Raji (cell line): ENCODE data around the gene SH2D4B.

ENCODE experiments used
- POLR2A ChIP-seq: IDR thresholded peaks from 2 replicates; pipeline ENCODE4 v1.6.1; 2011; ENCODE audit warnings: low read depth, low read length, control low read depth; ENCODE audit not compliant: insufficient read depth

SH2D4B gene

GRCh38 chr10:80529604-80530003, 8.1 kb upstream of the SH2D4B start:
- no peak for TF ChIP-seq POLR2A

DNA sequence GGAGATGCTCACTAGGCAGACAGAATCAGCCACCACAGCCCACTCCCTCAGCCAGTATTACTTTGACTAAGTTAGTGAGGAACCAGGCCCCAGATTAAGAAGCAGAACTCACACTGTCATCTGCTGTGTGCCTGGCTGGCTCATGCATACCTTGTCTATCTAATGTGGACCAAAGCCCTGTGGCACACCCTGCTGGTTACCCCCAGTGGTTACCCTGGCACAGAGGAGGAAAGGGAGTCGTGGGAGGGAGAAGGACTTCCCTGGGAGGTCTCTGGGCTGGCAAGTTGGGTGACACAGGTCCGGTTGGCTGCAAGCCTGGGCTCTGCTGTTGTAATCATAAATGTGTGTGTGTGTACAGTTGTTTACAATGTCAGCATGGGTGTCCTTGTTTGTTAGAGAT, 7.5 kb upstream of the SH2D4B start:
- no peak for TF ChIP-seq POLR2A

DNA sequence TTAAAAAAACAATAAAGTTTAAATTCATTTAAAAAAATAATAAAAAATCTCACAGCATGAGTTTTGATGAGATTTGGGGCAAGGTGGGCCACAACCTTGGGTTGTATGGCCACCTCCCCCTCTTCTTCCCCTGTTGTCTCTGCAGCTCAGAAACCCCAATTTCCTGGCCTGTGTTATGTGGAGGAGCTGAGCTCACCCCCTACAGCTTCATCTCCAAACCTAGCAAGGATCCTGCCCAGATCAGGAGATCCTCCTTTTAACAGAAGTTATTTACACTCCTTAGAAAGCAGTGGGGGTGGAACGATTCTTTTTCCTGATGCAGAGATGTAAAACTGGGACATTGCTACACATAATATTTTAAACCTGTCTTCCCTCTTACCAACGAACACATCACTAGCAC, 6.9 kb upstream of the SH2D4B start:
- no peak for TF ChIP-seq POLR2A

DNA sequence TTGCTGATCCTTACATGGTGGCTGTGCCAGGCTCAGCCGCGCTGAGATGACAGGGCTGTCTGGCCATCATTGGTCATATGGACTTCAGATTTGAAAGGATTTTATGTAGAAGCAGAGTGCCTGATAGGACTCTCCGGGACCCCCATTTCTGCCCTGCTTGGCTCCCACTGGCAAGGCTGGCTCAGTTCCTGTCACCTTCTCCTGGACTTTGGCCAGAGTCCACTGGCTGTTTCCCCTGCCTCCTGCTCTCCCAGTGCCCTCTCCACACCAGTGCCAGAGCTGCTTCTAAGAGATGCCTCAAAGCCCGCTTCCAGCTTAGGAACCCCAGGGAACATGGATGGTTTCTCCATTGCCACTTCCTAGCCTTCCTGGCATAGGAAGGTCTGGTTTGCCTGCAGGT, 5.1 kb upstream of the SH2D4B start:
- no peak for TF ChIP-seq POLR2A

DNA sequence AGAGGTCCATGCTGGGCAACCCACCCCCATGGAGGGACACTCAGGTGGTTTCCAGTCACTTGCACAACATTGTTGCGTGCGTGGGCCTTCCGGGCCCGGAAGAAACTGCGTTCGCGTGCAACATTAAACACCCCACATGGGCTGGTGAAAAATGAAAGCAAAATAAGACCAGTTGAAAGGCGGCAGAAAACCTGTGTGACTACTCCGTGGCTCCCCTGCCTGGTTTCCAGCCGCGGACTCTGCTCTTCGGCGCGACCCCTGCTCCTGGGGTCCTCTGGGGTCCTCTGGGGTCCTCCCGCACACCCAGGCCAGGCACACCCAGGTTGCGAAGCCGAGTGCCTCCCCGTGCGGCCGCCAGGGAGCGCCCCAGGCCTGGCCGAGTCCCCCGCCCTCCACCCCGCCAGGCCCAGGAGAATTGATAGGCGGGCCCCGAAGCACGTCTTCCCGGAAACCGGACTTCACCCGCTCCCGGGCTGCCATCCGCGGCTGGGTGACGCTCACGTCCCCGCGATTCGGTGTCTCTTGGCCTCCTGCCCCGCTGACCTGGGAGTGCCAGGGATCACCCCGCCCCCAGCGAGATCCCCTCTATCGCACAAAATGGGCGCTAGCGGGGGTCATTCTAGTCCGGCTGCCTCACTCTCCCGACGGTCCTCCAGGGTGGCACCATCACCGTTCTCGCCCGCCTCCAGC, 1.9 kb upstream of the SH2D4B start:
- no peak for TF ChIP-seq POLR2A

- TF ChIP-seq POLR2A, result no peak
Measured at GRCh38 chr10:80536361-80536835, 1.3 kb upstream of the SH2D4B start.

- no peak for TF ChIP-seq POLR2A
Measured at GRCh38 chr10:80537086-80537735, 491 bp upstream of the SH2D4B start.

DNA sequence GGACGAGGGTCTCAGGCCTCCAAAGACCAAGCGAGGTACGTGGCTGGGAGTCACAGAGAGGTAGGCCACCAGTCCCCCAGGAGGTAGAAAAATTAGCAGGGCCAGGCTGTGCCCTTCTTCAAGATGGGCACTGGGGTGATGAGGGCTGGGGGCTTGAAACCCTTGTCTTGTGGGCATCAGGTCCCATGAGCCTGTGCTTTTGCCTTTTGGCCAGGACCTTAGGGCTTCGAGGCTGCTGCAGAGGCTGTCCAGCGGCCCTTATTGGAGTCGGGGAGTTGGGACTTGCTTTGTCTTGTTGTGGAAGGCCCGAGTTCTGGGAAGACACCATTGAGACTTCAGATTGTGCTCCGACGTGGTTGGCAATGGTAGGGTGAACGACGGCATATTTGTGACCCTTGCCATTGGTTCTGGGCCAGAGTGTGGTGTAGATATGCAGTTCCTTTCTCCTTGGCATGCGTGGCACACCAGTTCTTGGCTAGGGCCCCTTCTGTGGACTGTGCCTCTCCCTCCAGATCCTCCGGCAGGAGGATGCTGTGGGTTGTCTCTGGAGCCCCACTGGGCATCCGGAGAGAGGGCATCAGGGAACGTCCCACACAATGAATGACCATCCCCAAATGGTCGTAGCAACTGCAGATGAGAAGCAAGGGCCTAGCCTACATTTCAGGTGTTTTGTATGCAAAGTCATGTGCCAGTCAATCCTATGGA, 931 bp downstream of the SH2D4B start:
- TF ChIP-seq POLR2A, result no peak

GRCh38 chr10:80539421-80540031, 1.8 kb downstream of the SH2D4B start:
- no peak for TF ChIP-seq POLR2A

DNA sequence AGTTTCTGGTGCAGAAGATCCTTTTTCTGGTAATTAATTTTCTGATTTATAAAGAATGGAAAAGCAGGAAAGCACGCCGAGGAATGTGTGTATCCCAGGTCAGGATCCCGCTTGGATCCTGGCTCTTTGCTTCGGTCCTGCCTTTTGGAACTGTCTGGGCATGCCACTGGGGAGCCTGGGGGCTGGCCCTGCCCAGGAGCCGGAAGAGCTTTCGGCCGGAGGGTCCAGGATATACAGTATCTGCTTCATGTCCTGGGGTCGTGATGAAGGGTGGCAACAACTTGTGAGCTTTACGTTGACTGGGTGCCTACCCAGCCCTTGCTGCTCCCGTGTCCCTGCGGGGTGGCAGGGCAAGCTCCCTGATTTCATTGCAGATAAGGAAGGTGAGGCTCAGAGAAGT, 2.4 kb downstream of the SH2D4B start:
- TF ChIP-seq POLR2A, result no peak

GRCh38 chr10:80540618-80540980, 2.9 kb downstream of the SH2D4B start:
- no peak for TF ChIP-seq POLR2A

DNA sequence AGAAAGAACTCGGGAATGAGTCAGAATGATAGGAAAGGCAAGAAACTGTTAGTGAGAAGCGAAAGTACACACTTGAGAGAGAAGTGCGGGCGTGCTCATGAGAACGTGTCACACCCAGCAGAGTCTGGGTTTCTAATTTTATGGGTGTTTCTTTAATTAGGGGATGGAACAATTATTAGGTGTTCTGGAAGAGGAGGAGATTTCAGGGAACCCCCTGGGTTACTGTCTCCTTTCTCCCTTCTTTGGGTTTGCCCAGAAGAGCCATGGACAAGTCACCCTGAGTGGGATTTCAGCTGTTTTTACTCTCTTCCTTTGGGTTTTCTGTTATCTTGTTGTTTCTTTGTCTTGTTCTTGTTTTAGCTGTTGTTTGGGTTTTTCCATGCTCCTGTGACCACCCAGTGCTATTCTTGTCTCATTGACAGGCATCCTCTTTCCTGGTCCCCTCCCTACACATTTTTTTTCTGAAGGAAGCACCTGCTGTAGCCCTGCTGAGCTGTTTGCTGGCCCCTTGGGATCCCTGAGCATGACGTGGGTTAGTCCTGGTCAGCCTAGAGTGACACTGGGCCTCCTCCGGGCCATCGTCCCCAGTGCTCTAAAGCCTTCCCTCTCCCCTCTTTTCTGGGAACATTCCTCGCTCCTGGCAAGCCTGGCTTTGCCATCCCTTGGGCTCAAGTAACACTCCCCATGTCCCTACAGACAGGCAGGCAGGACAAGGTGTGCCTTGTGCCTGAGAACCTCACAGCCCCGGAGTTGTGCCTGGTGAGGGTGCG, 3.5 kb downstream of the SH2D4B start:
- TF ChIP-seq POLR2A, result no peak

- TF ChIP-seq POLR2A, result no peak
Measured at GRCh38 chr10:80542053-80542452, 4.4 kb downstream of the SH2D4B start.

GRCh38 chr10:80542652-80543318, 5.1 kb downstream of the SH2D4B start:
- no peak for TF ChIP-seq POLR2A
